Measurements from ENCODE around the gene C6orf58.

- TF ChIP-seq POLR2AphosphoS5 (IDR thresholded peaks at IDR 0.05; ENCODE audit: borderline replicate concordance, low read depth, low read length) (no peak), EZH2 (IDR thresholded peaks at IDR 0.05) (no peak), FOXP2 (optimal IDR thresholded peaks at IDR 0.05; ENCODE audit: control extremely low read depth, extremely low read length, insufficient read depth) (no peak)
Measured at GRCh38 chr6:127634178-127634577, 57.2 kb downstream of the C6orf58 start.

All from SK-N-MC (cell line).